Measurements from ENCODE around the gene RASSF1. TPM values are rescaled to one million over a fixed set of nuclear protein-coding genes. Genes with fewer than 3 reads are reported as not detected.
A peak's percentile ranks its signal among the peaks of the same experiment; 100 is the strongest.

Gene RASSF1
- total and polyA plus RNA-seq, 2 donors = 17.6 to 40.3 TPM

- 82% methylated on average over 4 of the region's 4 CpGs for WGBS
- H3K27me3 ChIP-seq (ENCODE audit: control insufficient read depth in 2 of 2, insufficient read depth in 1 of 2, low read length in 1 of 2) = no peaks in the 10 kb centered on the region
- H3K9me3 ChIP-seq (ENCODE audit: control insufficient read depth in 2 of 2, insufficient read depth in 1 of 2, low read length in 1 of 2) = peaks cover 0 to 2% of the 10 kb centered on the region in 2 donors
- peaks cover 18 to 20% of the 10 kb centered on the region in 2 donors for H3K36me3 ChIP-seq (ENCODE audit: control insufficient read depth in 2 of 2, insufficient read depth in 2 of 2, low read length in 1 of 2)
- peaks cover 14 to 40% of the 10 kb centered on the region in 2 donors for H3K4me1 ChIP-seq (ENCODE audit: control insufficient read depth in 2 of 2, insufficient read depth in 2 of 2, low read length in 2 of 2)
- H3K27ac ChIP-seq (ENCODE audit: low read depth in 1 of 2, low read length in 1 of 2) = peak overlapping the region in 1 of 2 donors; percentile 22
- H3K4me3 ChIP-seq (ENCODE audit: low read length in 2 of 2) = no peak overlapping the region
- DNase-seq (ENCODE audit: low read depth in 6 of 9, low spot score in 9 of 9) = no peak
Measured at GRCh38 chr3:50323092-50323600, 17.5 kb downstream of the RASSF1 start.

- Histone ChIP-seq H3K9me3 (ENCODE audit: control insufficient read depth in 2 of 2, insufficient read depth in 1 of 2, low read length in 1 of 2) (no peaks in the 10 kb centered on the region), H3K27me3 (ENCODE audit: control insufficient read depth in 2 of 2, insufficient read depth in 1 of 2, low read length in 1 of 2) (no peaks in the 10 kb centered on the region), H3K27ac (ENCODE audit: low read depth in 1 of 2, low read length in 1 of 2) (peak within 1 kb of the TSS in 1 of 2 donors; percentile 80), H3K4me3 (ENCODE audit: low read length in 2 of 2) (peak within 1 kb of the TSS; percentile 71 to 75), H3K4me1 (ENCODE audit: control insufficient read depth in 2 of 2, insufficient read depth in 2 of 2, low read length in 2 of 2) (peaks cover 14 to 38% of the 10 kb centered on the region in 2 donors), H3K36me3 (ENCODE audit: control insufficient read depth in 2 of 2, insufficient read depth in 2 of 2, low read length in 1 of 2) (peaks cover 18 to 20% of the 10 kb centered on the region in 2 donors)
- DNase-seq (ENCODE audit: low read depth in 6 of 9, low spot score in 9 of 9) = no peak
- WGBS = 83% methylated on average over 31 of the region's 31 CpGs
Measured at GRCh38 chr3:50322386-50323091, 18.1 kb downstream of the RASSF1 start, which contains the start of gene HYAL2. TSS of gene HYAL2 (minus strand) at chr3:50322745. CDS start at chr3:50320489, 2,256 bp downstream.

- H3K27me3 ChIP-seq (ENCODE audit: control insufficient read depth in 2 of 2, insufficient read depth in 1 of 2, low read length in 1 of 2) = no peaks in the 10 kb centered on the region
- no peaks in the 10 kb centered on the region for H3K9me3 ChIP-seq (ENCODE audit: control insufficient read depth in 2 of 2, insufficient read depth in 1 of 2, low read length in 1 of 2)
- 56% methylated on average over 14 of the region's 14 CpGs for WGBS
- peak overlapping the region; percentile 71 to 75 for H3K4me3 ChIP-seq (ENCODE audit: low read length in 2 of 2)
- no peak for DNase-seq (ENCODE audit: low read depth in 6 of 9, low spot score in 9 of 9)
- peaks cover 9 to 33% of the 10 kb centered on the region in 2 donors for H3K4me1 ChIP-seq (ENCODE audit: control insufficient read depth in 2 of 2, insufficient read depth in 2 of 2, low read length in 2 of 2)
- no peak overlapping the region for H3K27ac ChIP-seq (ENCODE audit: low read depth in 1 of 2, low read length in 1 of 2)
- H3K36me3 ChIP-seq (ENCODE audit: control insufficient read depth in 2 of 2, insufficient read depth in 2 of 2, low read length in 1 of 2) = peaks cover 18 to 20% of the 10 kb centered on the region in 2 donors
Measured at GRCh38 chr3:50322115-50322385, 18.6 kb downstream of the RASSF1 start.

- peak in 7 of 9 donors; percentile 76 to 93 (median 81) for DNase-seq (ENCODE audit: low read depth in 6 of 9, low spot score in 9 of 9)
- 2% methylated on average over 59 of the region's 59 CpGs for WGBS
- Histone ChIP-seq H3K9me3 (ENCODE audit: control insufficient read depth in 2 of 2, insufficient read depth in 1 of 2, low read length in 1 of 2) (no peaks in the 10 kb centered on the region), H3K4me1 (ENCODE audit: control insufficient read depth in 2 of 2, insufficient read depth in 2 of 2, low read length in 2 of 2) (peaks cover 8 to 30% of the 10 kb centered on the region in 2 donors), H3K27me3 (ENCODE audit: control insufficient read depth in 2 of 2, insufficient read depth in 1 of 2, low read length in 1 of 2) (no peaks in the 10 kb centered on the region), H3K36me3 (ENCODE audit: control insufficient read depth in 2 of 2, insufficient read depth in 2 of 2, low read length in 1 of 2) (peaks cover 18 to 20% of the 10 kb centered on the region in 2 donors), H3K4me3 (ENCODE audit: low read length in 2 of 2) (peak overlapping the region; percentile 71 to 75), H3K27ac (ENCODE audit: low read depth in 1 of 2, low read length in 1 of 2) (peak overlapping the region; percentile 44 to 80)
Measured at GRCh38 chr3:50321336-50322114, 19.1 kb downstream of the RASSF1 start.

- H3K4me1 ChIP-seq (ENCODE audit: control insufficient read depth in 2 of 2, insufficient read depth in 2 of 2, low read length in 2 of 2) = peaks cover 8 to 30% of the 10 kb centered on the region in 2 donors
Measured at GRCh38 chr3:50320853-50321335, 19.7 kb downstream of the RASSF1 start.

GRCh38 chr3:50319894-50320625, 20.6 kb downstream of the RASSF1 start:
- DNase-seq (ENCODE audit: low read depth in 6 of 9, low spot score in 9 of 9) = no peak
- Histone ChIP-seq H3K4me1 (ENCODE audit: control insufficient read depth in 2 of 2, insufficient read depth in 2 of 2, low read length in 2 of 2) (peaks cover 8 to 30% of the 10 kb centered on the region in 2 donors), H3K9me3 (ENCODE audit: control insufficient read depth in 2 of 2, insufficient read depth in 1 of 2, low read length in 1 of 2) (no peaks in the 10 kb centered on the region), H3K36me3 (ENCODE audit: control insufficient read depth in 2 of 2, insufficient read depth in 2 of 2, low read length in 1 of 2) (peaks cover 5 to 7% of the 10 kb centered on the region in 2 donors), H3K27me3 (ENCODE audit: control insufficient read depth in 2 of 2, insufficient read depth in 1 of 2, low read length in 1 of 2) (no peaks in the 10 kb centered on the region), H3K4me3 (ENCODE audit: low read length in 2 of 2) (peak overlapping the region; percentile 71 to 75), H3K27ac (ENCODE audit: low read depth in 1 of 2, low read length in 1 of 2) (no peak overlapping the region)
- WGBS = 98% methylated on average over 29 of the region's 29 CpGs

More at GRCh38 chr3:50320853-50321335, 19.7 kb downstream of the RASSF1 start:
- peak overlapping the region; percentile 71 to 75 for H3K4me3 ChIP-seq (ENCODE audit: low read length in 2 of 2)
- peak in 6 of 9 donors; percentile 67 to 86 (median 78) for DNase-seq (ENCODE audit: low read depth in 6 of 9, low spot score in 9 of 9)
- peaks cover 13 to 14% of the 10 kb centered on the region in 2 donors for H3K36me3 ChIP-seq (ENCODE audit: control insufficient read depth in 2 of 2, insufficient read depth in 2 of 2, low read length in 1 of 2)
- H3K9me3 ChIP-seq (ENCODE audit: control insufficient read depth in 2 of 2, insufficient read depth in 1 of 2, low read length in 1 of 2) = no peaks in the 10 kb centered on the region
- H3K27me3 ChIP-seq (ENCODE audit: control insufficient read depth in 2 of 2, insufficient read depth in 1 of 2, low read length in 1 of 2) = no peaks in the 10 kb centered on the region
- peak overlapping the region in 1 of 2 donors; percentile 44 for H3K27ac ChIP-seq (ENCODE audit: low read depth in 1 of 2, low read length in 1 of 2)
- under 1% methylated on average over 45 of the region's 45 CpGs for WGBS

GRCh38 chr3:50319181-50319893, 21.3 kb downstream of the RASSF1 start:
- Histone ChIP-seq H3K9me3 (ENCODE audit: control insufficient read depth in 2 of 2, insufficient read depth in 1 of 2, low read length in 1 of 2) (no peaks in the 10 kb centered on the region), H3K27ac (ENCODE audit: low read depth in 1 of 2, low read length in 1 of 2) (no peak overlapping the region), H3K36me3 (ENCODE audit: control insufficient read depth in 2 of 2, insufficient read depth in 2 of 2, low read length in 1 of 2) (peaks cover 4 to 6% of the 10 kb centered on the region in 2 donors), H3K4me1 (ENCODE audit: control insufficient read depth in 2 of 2, insufficient read depth in 2 of 2, low read length in 2 of 2) (peaks cover 8 to 29% of the 10 kb centered on the region in 2 donors), H3K4me3 (ENCODE audit: low read length in 2 of 2) (no peak overlapping the region), H3K27me3 (ENCODE audit: control insufficient read depth in 2 of 2, insufficient read depth in 1 of 2, low read length in 1 of 2) (no peaks in the 10 kb centered on the region)
- WGBS = 97% methylated on average over 16 of the region's 16 CpGs
- no peak for DNase-seq (ENCODE audit: low read depth in 6 of 9, low spot score in 9 of 9)

- Histone ChIP-seq H3K36me3 (ENCODE audit: control insufficient read depth in 2 of 2, insufficient read depth in 2 of 2, low read length in 1 of 2) (peaks cover 0 to 3% of the 10 kb centered on the region in 2 donors), H3K27ac (ENCODE audit: low read depth in 1 of 2, low read length in 1 of 2) (no peak overlapping the region), H3K4me3 (ENCODE audit: low read length in 2 of 2) (no peak overlapping the region), H3K27me3 (ENCODE audit: control insufficient read depth in 2 of 2, insufficient read depth in 1 of 2, low read length in 1 of 2) (no peaks in the 10 kb centered on the region), H3K9me3 (ENCODE audit: control insufficient read depth in 2 of 2, insufficient read depth in 1 of 2, low read length in 1 of 2) (no peaks in the 10 kb centered on the region), H3K4me1 (ENCODE audit: control insufficient read depth in 2 of 2, insufficient read depth in 2 of 2, low read length in 2 of 2) (peaks cover 8 to 26% of the 10 kb centered on the region in 2 donors)
- 81% methylated on average over 10 of the region's 10 CpGs for WGBS
- no peak for DNase-seq (ENCODE audit: low read depth in 6 of 9, low spot score in 9 of 9)
Measured at GRCh38 chr3:50318615-50319014, 22.0 kb downstream of the RASSF1 start.

Measured in thymus (tissue), 11 donors.